HG02623 (cell line): ENCODE data around the gene CHN1.

ENCODE experiments used
- ATAC-seq: cut with Tn5 transposase; IDR thresholded peaks from one replicate; pipeline ENCODE4 v1.9.1; 2021; ENCODE audit warnings: moderate library complexity; ENCODE audit not compliant: unreplicated experiment

CHN1 gene, protein sequence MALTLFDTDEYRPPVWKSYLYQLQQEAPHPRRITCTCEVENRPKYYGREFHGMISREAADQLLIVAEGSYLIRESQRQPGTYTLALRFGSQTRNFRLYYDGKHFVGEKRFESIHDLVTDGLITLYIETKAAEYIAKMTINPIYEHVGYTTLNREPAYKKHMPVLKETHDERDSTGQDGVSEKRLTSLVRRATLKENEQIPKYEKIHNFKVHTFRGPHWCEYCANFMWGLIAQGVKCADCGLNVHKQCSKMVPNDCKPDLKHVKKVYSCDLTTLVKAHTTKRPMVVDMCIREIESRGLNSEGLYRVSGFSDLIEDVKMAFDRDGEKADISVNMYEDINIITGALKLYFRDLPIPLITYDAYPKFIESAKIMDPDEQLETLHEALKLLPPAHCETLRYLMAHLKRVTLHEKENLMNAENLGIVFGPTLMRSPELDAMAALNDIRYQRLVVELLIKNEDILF

DNA sequence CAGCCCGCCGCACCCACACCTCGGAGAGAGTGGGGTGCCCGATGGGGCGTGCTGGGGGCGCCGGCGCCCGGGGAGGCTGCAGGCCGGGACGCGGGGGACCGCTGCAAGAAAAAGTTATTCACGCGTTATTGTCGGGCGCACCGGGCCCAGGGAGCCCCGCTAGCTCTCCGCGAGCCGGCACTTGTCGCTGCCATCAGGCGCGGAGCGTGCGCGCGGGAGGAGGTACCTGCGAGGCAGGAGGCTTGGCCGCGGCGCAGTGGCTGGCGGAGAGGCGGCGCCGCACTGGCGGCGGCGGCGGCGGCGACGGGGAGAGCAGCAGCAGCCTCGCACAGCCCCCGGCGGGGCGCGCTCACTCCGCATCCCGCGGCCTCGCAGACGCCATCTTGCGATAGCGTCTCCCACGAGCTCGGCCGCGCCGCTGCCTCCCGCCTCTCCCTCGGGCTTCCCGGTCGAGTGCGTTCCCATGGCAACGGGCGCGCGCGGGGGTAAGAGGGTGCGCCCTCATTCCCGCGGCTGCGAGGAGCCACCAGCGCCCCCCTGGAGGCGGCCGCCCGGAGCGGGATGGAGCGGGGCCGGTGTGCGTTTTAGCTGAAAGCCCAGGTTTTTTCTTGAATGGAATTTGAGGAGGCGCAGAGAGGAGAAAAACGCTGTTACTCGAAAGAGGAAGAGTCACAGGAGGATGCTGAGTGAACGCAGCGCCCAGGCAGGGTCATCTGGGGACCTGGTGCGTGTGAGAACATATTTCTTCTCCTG, at the start of gene CHN1:
CHN1 (minus strand) TSS at position 402 of the 753 bp plus-strand sequence. CDS start 469 bp downstream, outside the sequence.
- ATAC-seq, result peak; percentile 74

DNA sequence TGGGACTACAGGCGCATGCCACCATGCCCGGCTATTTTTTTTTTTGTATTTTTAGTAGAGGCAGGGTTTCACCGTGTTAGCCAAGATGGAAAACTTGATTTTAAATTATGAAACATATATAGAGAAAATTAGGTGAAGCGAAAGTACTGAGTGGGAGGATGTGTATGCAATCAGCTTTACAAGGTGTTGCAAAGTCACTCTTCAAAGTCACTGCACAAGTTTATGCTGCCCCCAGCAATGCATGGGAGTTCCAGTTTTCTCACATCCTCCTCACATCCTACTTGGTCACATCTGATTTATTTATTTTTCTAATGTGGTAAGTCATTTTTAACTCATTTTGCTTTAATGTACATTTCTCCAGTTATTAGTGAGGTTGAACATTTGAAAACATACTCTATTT, 49.2 kb upstream of the CHN1 start:
- no peak for ATAC-seq

GRCh38 chr2:175049661-175050060, 44.5 kb upstream of the CHN1 start:
- ATAC-seq, result no peak

DNA sequence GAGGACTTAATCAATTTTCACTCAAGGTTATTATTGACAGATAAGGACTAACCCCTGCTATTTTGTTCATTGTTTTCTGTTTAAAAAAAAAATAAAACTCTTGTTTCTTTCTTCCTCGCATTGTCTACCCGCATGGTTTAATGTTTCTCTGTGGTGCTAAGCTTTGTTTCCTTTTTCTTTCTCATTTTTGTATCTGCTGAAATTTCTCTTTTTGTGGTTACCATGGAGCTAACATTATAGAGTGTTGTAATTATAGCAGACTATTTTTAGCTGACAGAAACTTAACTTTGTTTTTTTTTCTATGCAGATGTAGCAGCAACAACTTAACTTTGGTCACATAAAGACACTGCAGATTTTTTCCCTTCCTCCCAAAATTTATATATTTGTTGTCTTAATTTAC, 43.1 kb upstream of the CHN1 start:
- ATAC-seq, result peak; percentile 55

- ATAC-seq, result no peak
Observed at GRCh38 chr2:175039490-175039889, 34.3 kb upstream of the CHN1 start.

- ATAC-seq, result no peak
Observed at GRCh38 chr2:175039031-175039430, 33.9 kb upstream of the CHN1 start.

DNA sequence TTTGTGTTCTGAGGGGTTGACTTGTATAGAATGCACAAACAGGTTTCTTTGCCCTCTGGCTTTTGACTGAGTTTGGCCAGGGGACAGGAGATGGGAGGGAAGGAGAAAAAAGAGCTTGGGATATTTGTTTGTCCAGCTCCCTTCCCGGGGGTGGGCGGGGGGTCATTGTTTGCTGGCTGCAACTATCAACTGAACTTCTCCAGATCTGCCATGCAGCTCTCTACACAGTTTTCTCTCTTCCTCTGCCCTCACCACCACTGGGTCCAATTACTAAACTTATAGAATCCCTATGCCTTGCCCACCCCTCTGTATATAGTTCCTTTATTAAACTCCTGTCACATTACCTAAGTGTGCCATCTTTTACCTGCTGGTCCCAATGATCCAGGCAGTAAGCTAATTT, 32.8 kb upstream of the CHN1 start:
- ATAC-seq, result no peak

GRCh38 chr2:175036582-175037018, 31.4 kb upstream of the CHN1 start:
- no peak for ATAC-seq

DNA sequence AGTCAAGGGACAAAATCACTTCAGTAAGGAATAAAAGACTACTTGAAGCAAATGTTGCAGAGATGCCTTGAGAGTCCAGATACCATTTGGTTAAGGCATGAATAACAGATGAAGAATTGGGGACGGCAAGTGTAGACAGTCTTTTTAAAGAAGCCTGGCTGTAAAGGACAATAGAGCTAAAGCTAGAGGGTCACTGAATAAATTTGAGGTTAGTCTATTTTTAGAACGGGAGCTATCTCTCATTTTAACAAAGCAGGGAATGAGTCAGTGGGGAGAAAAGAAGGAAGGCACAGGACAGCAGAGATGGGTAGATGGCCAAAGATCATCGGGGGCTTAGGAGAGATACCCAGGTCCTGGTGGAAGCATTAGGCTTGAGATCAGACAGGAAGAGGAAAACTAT, 30.6 kb upstream of the CHN1 start:
- ATAC-seq, result no peak

DNA sequence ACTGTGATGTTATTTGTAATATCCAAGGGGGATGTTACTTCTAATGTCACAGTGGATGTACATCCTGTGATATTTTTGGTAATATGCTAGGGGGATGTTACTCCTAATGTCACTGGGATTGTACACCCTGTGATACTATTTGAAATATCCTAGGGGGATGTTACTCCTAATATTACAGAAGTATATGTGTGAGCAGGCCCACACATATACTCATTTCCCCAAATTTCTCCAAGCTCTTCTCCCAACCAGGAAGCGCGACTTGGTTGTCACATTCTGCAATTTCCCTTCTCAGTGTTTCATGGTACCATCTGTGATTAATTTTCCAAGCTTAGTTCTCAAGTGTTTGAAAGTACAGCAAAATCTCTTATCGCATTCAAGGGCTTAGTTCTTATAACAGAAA, 29.5 kb upstream of the CHN1 start:
- ATAC-seq, result no peak

- ATAC-seq, result no peak
Observed at GRCh38 chr2:175030380-175031271, 25.4 kb upstream of the CHN1 start.

DNA sequence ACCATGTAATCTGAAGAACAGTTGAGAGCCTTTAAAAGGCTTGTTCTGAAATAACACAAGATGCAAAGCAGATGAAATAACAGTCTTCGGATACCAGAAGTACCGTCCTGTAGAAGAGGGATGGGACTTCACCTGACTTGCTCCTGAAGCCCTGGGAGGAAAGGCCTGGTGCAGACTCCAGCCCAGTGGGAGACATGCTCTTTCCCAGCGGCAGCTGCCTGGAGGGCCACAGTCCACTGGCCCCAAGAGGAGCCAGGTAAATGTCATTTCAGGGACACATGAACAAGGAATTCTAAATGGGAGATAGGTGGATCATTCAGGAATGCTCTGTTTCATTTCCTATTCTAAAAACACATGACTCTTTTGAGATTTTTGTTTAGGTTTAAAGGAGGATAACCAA, 22.6 kb upstream of the CHN1 start:
- ATAC-seq, result no peak

DNA sequence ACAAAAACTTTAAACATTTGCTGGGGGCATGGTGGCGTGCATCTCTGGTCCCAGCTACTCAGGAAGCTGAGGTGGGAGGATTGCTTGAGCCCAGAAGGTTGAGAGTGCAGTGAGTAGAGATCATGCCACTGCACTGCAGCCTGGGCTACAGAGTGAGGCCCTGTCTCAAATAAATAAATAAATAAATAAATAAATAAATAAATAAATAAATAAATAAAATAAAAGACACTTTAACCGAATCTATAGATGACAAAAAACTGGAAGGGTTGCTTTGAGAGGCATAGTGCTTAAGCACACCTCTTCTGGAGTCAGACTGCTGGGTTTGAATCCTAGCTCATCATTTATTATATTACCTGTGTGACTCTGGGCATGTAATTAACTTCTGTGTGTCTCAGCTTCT, 21.2 kb upstream of the CHN1 start:
- ATAC-seq, result no peak

- no peak for ATAC-seq
Observed at GRCh38 chr2:175025946-175026345, 20.8 kb upstream of the CHN1 start.

- ATAC-seq, result no peak
Observed at GRCh38 chr2:175025233-175025632, 20.1 kb upstream of the CHN1 start.

- ATAC-seq, result no peak
Observed at GRCh38 chr2:175022923-175023322, 17.7 kb upstream of the CHN1 start.

GRCh38 chr2:175019566-175020327, 14.6 kb upstream of the CHN1 start:
- no peak for ATAC-seq

- no peak for ATAC-seq
Observed at GRCh38 chr2:175017618-175018414, 12.6 kb upstream of the CHN1 start.

DNA sequence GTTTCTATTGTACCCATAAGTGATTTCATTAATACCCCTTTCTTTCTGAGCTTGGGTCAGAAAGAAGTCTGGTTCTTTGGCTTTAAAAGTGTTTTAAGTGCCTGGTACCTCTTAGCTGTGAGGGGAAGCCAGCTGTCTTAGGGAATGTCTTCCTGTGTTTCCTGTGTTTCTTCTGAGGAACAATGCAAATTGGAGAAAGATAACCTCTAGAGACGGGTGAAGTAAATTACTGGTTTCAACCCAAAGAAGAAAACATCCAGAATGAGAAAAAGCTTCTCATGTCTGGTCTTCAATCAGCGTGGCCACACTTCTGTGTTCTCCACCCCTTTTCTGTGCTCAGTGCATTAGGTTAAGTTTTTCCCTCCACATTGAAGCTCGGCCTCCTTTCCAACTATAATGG, 10.2 kb upstream of the CHN1 start:
- ATAC-seq, result no peak

GRCh38 chr2:175012516-175012915, 7.3 kb upstream of the CHN1 start:
- no peak for ATAC-seq
